ENCODE results near the gene MRTFB.

GRCh38 chr16:14263011-14263410 is 191.9 kb downstream of the MRTFB start:
- TF ChIP-seq ZNF816 (CRISPR knock-in tag; IDR thresholded peaks at IDR 0.05; ENCODE audit: borderline replicate concordance) (no peak), RXRA (CRISPR knock-in tag; IDR thresholded peaks at IDR 0.05) (no peak), POLR2A (IDR thresholded peaks at IDR 0.05; ENCODE audit: insufficient read depth in 1 of 2, low read depth in 2 of 2, low read length in 2 of 2) (no peak), U2AF1 (optimal IDR thresholded peaks at IDR 0.05; ENCODE audit: low read depth, low read length) (no peak), FOXP1 (IDR thresholded peaks at IDR 0.05) (no peak), FOXP1 (CRISPR knock-in tag; IDR thresholded peaks at IDR 0.05) (no peak)
- TF ChIP-seq, protein P1, sequence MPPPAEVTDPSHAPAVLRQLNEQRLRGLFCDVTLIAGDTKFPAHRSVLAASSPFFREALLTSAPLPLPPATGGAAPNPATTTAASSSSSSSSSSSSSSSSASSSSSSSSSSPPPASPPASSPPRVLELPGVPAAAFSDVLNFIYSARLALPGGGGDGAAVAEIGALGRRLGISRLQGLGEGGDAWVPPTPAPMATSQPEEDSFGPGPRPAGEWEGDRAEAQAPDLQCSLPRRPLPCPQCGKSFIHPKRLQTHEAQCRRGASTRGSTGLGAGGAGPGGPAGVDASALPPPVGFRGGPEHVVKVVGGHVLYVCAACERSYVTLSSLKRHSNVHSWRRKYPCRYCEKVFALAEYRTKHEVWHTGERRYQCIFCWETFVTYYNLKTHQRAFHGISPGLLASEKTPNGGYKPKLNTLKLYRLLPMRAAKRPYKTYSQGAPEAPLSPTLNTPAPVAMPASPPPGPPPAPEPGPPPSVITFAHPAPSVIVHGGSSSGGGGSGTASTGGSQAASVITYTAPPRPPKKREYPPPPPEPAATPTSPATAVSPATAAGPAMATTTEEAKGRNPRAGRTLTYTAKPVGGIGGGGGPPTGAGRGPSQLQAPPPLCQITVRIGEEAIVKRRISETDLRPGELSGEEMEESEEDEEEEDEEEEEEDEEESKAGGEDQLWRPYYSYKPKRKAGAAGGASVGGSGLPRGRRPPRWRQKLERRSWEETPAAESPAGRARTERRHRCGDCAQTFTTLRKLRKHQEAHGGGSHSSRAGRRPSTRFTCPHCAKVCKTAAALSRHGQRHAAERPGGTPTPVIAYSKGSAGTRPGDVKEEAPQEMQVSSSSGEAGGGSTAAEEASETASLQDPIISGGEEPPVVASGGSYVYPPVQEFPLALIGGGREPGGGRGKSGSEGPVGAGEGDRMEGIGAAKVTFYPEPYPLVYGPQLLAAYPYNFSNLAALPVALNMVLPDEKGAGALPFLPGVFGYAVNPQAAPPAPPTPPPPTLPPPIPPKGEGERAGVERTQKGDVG (CRISPR knock-in tag; IDR thresholded peaks at IDR 0.05; ENCODE audit: borderline replicate concordance): no peak
- TF ChIP-seq, protein P2, sequence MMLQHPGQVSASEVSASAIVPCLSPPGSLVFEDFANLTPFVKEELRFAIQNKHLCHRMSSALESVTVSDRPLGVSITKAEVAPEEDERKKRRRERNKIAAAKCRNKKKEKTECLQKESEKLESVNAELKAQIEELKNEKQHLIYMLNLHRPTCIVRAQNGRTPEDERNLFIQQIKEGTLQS (CRISPR knock-in tag; IDR thresholded peaks at IDR 0.05): no peak

All from HepG2 (cell line).